Measurements from ENCODE around the gene KIAA0319L.

- TF ChIP-seq, protein P1, sequence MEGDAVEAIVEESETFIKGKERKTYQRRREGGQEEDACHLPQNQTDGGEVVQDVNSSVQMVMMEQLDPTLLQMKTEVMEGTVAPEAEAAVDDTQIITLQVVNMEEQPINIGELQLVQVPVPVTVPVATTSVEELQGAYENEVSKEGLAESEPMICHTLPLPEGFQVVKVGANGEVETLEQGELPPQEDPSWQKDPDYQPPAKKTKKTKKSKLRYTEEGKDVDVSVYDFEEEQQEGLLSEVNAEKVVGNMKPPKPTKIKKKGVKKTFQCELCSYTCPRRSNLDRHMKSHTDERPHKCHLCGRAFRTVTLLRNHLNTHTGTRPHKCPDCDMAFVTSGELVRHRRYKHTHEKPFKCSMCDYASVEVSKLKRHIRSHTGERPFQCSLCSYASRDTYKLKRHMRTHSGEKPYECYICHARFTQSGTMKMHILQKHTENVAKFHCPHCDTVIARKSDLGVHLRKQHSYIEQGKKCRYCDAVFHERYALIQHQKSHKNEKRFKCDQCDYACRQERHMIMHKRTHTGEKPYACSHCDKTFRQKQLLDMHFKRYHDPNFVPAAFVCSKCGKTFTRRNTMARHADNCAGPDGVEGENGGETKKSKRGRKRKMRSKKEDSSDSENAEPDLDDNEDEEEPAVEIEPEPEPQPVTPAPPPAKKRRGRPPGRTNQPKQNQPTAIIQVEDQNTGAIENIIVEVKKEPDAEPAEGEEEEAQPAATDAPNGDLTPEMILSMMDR (IDR thresholded peaks at IDR 0.05; ENCODE audit: borderline replicate concordance, extremely low read depth, low read length, poor library complexity, severe bottlenecking): no peak
- TF ChIP-seq EZH2 (IDR thresholded peaks at IDR 0.05; ENCODE audit: borderline replicate concordance, low read depth, low read length, severe bottlenecking): no peak
Observed at GRCh38 chr1:35531368-35531767, 25.8 kb downstream of the KIAA0319L start.
